RPMI8226 (cell line): ENCODE results near the gene BCL2L12.
A peak's percentile ranks its signal among the peaks of the same experiment; 100 is the strongest.
"Not testable (repeated sequence)": the region's sequence is repeated elsewhere in the genome, so short reads cannot be mapped to it uniquely, and the experiment has no call there.

Source experiments
- DNase-seq: peaks from one replicate; pipeline ENCODE4 v3.0.0-alpha.2; 2015

The BCL2L12 gene, protein sequence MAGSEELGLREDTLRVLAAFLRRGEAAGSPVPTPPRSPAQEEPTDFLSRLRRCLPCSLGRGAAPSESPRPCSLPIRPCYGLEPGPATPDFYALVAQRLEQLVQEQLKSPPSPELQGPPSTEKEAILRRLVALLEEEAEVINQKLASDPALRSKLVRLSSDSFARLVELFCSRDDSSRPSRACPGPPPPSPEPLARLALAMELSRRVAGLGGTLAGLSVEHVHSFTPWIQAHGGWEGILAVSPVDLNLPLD

GRCh38 chr19:49665351-49666119 is at the start of gene BCL2L12, which contains the start of gene IRF3:
TSS of gene BCL2L12 (plus strand) at chr19:49665933. CDS start at chr19:49666693, 760 bp downstream.
TSS of gene IRF3 (minus strand) at chr19:49665857. CDS start at chr19:49664838, 1,019 bp downstream.
- peak; percentile 99 for DNase-seq

- no peak for DNase-seq
These were observed 49.2 kb upstream of the BCL2L12 start for GRCh38 chr19:49616532-49616931.

DNA sequence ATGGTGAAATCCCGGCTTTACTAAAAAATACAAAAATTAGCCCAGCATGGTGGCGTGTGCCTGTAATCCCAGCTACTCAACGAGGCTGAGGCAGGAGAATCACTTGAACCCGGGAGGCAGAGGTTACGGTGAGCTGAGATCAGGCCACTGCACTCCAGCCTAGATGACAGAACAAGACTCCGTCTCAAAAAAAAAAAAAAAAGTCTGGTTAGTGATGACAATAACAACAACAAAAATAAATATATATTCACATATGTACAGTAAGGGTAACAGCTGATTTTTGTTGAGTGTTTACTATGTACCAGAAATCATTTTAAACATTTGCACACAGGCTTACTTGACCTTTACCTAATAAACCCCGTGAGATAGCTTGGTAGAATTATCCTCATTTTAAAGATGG is 48.8 kb upstream of the BCL2L12 start:
- no peak for DNase-seq

GRCh38 chr19:49617860-49618259 is 47.9 kb upstream of the BCL2L12 start:
- not testable (repeated sequence) for DNase-seq

- no peak for DNase-seq
These were observed 40.5 kb upstream of the BCL2L12 start for GRCh38 chr19:49624967-49625910.

- no peak for DNase-seq
These were observed 39.5 kb upstream of the BCL2L12 start for GRCh38 chr19:49626226-49626625.

DNA sequence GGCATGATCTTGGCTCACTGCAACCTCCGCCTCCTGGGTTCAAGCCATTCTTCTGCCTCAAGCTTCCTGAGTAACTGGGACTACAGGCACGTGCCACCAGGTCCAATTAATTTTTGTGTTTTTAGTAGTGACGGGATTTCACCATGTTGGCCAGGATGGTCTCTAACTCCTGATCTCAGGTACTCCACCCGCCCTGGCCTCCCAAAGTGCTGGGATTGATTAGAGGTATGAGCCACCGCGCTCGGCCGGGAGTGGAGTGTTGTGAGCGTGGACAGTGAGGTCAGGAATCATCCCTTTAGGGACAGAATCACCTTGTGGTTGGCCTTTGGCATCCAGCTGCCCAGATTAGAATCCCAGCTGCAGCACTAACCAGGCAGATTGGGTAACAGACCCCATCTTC is 36.1 kb upstream of the BCL2L12 start:
- DNase-seq = no peak

- no peak for DNase-seq
These were observed 34.6 kb upstream of the BCL2L12 start for GRCh38 chr19:49631014-49631588.

DNA sequence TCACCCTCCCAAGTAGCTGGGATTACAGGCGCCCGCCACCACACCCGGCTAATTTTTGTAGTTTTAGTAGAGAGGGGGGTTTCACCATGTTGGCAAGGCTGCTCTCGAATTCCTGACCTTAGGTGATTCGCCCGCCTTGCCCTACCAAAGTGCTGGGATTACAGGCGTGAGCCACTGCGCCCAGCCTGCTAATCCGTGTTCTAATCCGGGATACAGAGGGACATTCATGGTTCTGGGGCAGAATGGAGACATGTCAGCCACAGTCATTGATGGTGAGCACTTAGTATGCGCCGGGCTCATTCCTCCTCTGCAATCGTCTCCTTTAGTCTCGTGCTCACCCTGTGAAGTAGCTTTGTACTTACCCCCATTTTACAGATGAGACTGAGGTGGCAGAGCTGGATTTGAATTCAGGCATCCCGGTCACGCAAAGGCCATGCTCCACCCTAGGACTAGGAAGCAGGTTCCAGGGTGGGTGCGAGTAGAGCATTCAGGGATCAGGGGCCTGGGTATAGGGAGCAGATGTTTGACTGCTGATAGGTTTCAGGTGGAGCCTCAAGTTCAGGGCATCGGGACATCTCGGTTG is 34.0 kb upstream of the BCL2L12 start:
- no peak for DNase-seq

DNA sequence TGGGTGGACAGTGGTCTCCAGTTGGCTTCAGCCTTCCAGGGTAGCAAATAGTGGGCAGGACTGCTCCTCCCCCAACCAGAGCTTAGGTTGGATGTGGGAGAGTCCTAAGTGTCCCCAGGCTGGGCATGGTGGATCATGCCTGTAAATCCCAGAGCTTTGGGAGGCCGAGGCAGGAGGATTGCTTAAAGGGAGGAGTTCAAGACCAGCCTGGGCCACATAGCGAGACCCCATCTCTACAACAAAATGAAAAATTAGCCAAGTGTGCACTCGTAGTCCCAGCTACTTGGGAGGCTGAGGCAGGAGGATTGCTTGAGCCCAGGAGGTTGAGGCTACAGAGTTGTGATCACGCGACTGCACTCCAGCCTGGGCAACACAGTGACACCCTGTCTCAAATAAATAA is 33.2 kb upstream of the BCL2L12 start:
- DNase-seq = no peak

DNA sequence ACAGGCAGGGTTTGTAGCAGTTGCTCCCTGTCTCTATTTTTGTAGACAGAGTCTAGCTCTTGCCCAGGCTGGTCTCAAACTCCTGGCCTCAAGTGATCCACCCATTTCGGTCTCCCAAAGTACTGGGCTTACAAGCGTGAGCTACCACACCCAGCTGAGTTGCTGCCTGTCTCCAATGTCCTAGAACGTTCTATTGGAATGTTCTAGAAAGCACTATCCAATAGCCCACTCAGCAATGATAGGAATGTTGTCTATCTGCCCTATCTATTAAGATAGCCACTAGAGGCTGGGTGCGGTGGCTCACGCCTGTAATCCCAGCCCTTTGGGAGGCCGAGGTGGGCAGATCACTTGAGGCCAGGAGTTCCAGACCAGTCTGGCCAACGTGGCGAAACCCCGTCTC is 32.5 kb upstream of the BCL2L12 start:
- not testable (repeated sequence) for DNase-seq

DNA sequence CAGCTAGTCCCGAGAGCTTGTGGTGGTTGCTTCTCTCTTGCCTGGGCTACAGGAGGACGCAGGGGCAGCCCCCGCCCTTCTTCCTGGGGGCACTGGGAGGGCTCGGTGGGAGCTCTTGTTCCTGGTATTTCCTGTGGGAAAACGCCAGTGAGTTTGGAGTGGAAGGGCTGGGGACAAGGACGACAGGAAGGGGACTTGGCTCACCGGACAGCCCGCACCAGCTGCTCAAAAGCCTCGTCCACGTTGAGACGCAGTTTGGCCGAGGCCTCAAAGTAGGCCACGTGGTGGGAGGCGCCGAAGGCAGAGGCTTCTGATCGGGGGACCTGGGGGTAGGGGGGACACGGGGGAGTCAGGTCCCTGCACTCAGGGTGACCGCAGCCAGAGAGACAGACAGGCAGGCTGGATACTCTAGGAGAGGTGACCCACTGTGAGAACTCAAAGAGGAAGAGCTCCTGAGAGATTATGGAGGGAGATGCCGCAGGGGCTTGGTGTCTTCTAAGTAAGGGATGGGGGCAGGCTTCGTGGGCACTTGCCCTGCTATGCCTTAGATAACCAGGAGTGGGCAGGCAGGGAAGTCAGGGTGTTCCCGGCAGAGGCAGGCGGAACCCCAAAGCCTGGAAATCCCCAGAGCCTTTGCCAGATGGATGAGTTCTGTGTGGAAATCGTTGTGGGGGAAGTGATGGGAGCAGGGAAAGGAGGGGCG is 30.1 kb upstream of the BCL2L12 start:
- no peak for DNase-seq

DNA sequence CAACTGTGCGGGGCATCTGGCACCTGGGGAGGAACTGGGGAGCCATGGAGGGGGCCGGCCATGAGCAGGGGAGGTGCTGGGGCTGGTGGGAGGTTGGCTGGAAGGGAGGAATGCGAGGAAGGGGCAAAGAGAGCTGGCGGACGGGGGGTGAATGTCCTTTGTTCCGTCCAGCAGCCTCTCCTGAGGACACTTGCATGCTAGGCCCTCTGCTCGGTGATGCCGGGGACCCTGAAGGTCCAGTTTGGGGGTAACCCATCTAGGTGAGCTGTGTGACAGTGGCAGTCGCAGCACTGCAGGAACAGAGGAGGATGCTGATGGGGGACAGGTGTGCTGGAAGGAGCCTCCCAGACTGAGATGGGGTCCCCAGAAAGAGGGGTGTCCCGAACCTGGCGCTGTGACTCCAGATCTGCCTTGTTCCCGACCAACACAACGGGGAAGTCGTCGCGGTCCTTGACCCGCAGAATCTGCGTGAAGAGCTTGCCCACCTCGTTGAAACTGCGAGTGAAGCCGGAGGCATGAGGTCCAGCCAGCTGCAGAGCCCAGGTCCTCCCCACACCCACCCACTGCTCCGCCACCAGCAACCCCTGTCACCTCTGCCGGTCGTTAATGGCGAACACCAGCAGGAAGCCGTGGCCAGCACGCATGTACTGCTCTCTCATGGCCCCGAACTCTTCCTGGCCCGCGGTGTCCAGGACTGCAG is 29.4 kb upstream of the BCL2L12 start:
- DNase-seq = no peak

DNA sequence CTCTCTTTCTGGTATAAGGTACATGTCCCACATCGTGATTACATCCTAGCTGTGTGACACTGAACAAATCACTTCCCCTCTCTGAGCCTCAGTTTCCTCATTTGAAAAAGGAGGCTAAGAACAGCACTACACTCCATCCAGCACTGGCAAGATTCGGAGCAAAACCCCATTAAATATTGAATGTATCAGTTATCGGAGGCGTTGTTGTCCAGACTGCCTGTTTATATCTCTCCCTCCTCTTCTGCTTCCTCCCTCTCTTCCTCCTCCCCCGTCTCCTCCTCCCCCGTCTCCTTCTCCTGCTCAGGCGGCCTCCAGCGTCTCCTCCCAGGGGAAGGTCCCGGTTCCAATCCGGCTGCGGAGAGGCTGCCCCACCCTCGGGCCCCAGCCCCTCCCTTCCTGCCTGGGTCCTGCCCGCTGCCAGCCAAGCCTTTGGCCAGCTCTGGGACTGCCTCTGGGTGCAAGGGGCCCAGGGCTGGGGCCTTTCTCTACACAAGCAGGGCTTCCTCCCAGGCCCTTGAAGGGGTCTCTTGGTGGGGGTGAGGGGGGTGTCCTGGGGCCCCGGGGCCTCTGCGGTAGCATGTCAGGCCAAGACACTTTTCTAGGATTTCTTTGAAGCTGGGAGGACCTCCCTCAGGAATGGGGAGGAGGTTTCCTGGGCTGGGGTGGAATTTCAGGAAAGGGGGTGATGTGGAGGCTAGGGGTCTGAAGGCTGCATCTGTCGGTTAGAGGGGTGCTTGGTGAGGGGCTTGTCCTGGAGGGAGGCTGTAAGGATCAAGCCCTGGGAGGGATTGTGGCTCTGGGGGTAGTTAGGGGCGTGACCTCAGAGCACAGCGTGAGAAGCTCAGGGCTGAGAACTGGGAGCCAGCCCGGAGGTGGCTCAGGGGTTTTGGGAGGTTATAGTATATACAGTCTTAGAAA is 27.7 kb upstream of the BCL2L12 start:
- DNase-seq = no peak

- no peak for DNase-seq
These were observed 26.2 kb upstream of the BCL2L12 start for GRCh38 chr19:49639401-49640112.

GRCh38 chr19:49640113-49640898 is 25.4 kb upstream of the BCL2L12 start, which contains the start of gene RRAS:
TSS of gene RRAS (minus strand) at chr19:49640143. CDS start at chr19:49640098, 45 bp downstream.
- DNase-seq = peak; percentile 100

- peak; percentile 100 for DNase-seq
These were observed 23.8 kb upstream of the BCL2L12 start, which contains the start of gene SCAF1 for GRCh38 chr19:49641688-49642491. TSS of gene SCAF1 (plus strand) at chr19:49642209. CDS start at chr19:49645027, 2,818 bp downstream.
